Smooth muscle cell (in vitro differentiated cells): ENCODE data around the gene FARSB. TPM values are rescaled to one million over a fixed set of nuclear protein-coding genes. Genes with fewer than 3 reads are reported as not detected.

Experiments
- DNase-seq: peaks from one replicate; lab custom pipeline; 2025; ENCODE audit not compliant: unreplicated experiment; lab: John Stamatoyannopoulos, UW
- H2AFZ ChIP-seq: fragments of 200-600 bp; sonication (generic); 2 replicates; pipeline ENCODE4 v1.6.0; 2016; ENCODE audit warnings: antibody characterized with exemption, low read depth, mild to moderate bottlenecking
- H3F3A ChIP-seq: fragments of 200-600 bp; sonication (generic); 2 replicates; pipeline ENCODE4 v1.6.0; 2017; ENCODE audit warnings: antibody characterized with exemption, low read depth
- H3K27ac ChIP-seq: fragments of 200-600 bp; sonication (generic); 2 replicates; pipeline ENCODE4 v1.5.1; 2016; ENCODE audit warnings: low read depth, mild to moderate bottlenecking
- H3K27me3 ChIP-seq: fragments of 200-600 bp; sonication (generic); 2 replicates; pipeline ENCODE4 v1.6.1; 2016; ENCODE audit warnings: low read depth, mild to moderate bottlenecking
- H3K36me3 ChIP-seq: fragments of 200-600 bp; sonication (generic); 2 replicates; pipeline ENCODE4 v1.5.1; 2016; ENCODE audit warnings: low read depth
- H3K4me1 ChIP-seq: fragments of 200-600 bp; sonication (generic); 2 replicates; pipeline ENCODE4 v1.5.1; 2016; ENCODE audit warnings: low read depth
- H3K4me2 ChIP-seq: fragments of 200-600 bp; sonication (generic); 2 replicates; pipeline ENCODE4 v1.6.0; 2016; ENCODE audit warnings: mild to moderate bottlenecking
- H3K4me3 ChIP-seq: fragments of 200-600 bp; sonication (generic); 2 replicates; pipeline ENCODE4 v1.5.1; 2016; ENCODE audit warnings: mild to moderate bottlenecking
- H3K79me2 ChIP-seq: fragments of 200-600 bp; sonication (generic); 2 replicates; pipeline ENCODE4 v1.6.0; 2016; ENCODE audit warnings: low read depth, mild to moderate bottlenecking
- H3K9ac ChIP-seq: fragments of 200-600 bp; sonication (generic); 2 replicates; pipeline ENCODE4 v1.6.0; 2016; ENCODE audit warnings: low read depth
- H3K9me3 ChIP-seq: fragments of 200-600 bp; sonication (generic); replicated peaks from 2 replicates; pipeline ENCODE4 v1.5.1; 2016; ENCODE audit warnings: low read depth
- H4K20me1 ChIP-seq: fragments of 200-600 bp; sonication (generic); 2 replicates; pipeline ENCODE4 v1.6.0; 2016; ENCODE audit warnings: low read depth
- WGBS: methylation state at CpG from one replicate; pipeline ENCODE4 v1.1.7; 2016; ENCODE audit warnings: low lambda C conversion rate; 5-methylcytosine and 5-hydroxymethylcytosine counted together
- polyA plus RNA-seq: library from polyadenylated mRNA; unstranded; fragments of >200 nt; fragmentation: Nextera tagmentation; extraction: Ambion mirVana; gene quantifications from 2 replicates; pipeline ENCODE4 v1.2.1, GENCODE V29; 2016
- total RNA-seq: library from RNA; depleted of rRNA; stranded (reverse); fragments of >200 nt; gene quantifications from 2 replicates; pipeline ENCODE4 v1.2.3, GENCODE V29; 2014
- TF ChIP-seq, protein P1 (sequence below): fragments of 200-600 bp; sonication (generic); IDR thresholded peaks from 2 replicates; pipeline ENCODE4 v1.5.1; 2017; ENCODE audit warnings: borderline replicate concordance, mild to moderate bottlenecking, antibody characterized with exemption; ENCODE audit not compliant: insufficient read depth, poor library complexity, severe bottlenecking

The FARSB gene
- total and polyA plus RNA-seq, 2 experiments from 2014 or later, result 25.7 to 27.0 TPM

DNA sequence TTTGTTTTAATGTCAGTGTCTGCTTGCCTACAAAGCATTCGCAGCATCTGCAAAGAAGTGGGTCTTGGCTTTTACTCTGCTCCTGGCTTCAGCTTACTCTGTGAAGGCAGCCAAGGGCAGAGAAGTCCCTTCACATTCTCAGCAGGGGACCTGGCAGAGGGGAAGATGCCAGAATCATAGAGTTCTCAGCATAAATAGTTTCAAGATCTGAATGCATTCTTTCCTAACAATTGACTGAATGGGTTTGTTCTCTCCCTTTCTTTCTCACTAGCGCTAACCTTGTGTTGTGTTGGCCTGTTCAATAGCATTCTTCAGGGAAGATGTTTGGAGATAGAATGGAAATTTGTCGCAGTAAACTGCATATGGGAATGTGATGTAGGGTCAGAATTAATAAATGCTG lies 106.9 kb downstream of the FARSB start:
- Histone ChIP-seq H3K36me3 (no peaks in the 10 kb centered on the region), H3K9ac (no peak overlapping the region), H3K4me2 (no peak overlapping the region), H4K20me1 (no peaks in the 10 kb centered on the region), H3K27me3 (peaks cover 60% of the 10 kb centered on the region), H3K4me3 (no peak overlapping the region), H3K4me1 (peaks cover 11% of the 10 kb centered on the region), H3K27ac (no peak overlapping the region), H3F3A (no peaks in the 10 kb centered on the region), H3K79me2 (no peaks in the 10 kb centered on the region), H2AFZ (no peak overlapping the region), H3K9me3 (no peaks in the 10 kb centered on the region)
- TF ChIP-seq, protein P1, sequence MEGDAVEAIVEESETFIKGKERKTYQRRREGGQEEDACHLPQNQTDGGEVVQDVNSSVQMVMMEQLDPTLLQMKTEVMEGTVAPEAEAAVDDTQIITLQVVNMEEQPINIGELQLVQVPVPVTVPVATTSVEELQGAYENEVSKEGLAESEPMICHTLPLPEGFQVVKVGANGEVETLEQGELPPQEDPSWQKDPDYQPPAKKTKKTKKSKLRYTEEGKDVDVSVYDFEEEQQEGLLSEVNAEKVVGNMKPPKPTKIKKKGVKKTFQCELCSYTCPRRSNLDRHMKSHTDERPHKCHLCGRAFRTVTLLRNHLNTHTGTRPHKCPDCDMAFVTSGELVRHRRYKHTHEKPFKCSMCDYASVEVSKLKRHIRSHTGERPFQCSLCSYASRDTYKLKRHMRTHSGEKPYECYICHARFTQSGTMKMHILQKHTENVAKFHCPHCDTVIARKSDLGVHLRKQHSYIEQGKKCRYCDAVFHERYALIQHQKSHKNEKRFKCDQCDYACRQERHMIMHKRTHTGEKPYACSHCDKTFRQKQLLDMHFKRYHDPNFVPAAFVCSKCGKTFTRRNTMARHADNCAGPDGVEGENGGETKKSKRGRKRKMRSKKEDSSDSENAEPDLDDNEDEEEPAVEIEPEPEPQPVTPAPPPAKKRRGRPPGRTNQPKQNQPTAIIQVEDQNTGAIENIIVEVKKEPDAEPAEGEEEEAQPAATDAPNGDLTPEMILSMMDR, result no peak
- 47% methylated on average over 3 of the region's 3 CpGs for WGBS
- DNase-seq, result no peak

DNA sequence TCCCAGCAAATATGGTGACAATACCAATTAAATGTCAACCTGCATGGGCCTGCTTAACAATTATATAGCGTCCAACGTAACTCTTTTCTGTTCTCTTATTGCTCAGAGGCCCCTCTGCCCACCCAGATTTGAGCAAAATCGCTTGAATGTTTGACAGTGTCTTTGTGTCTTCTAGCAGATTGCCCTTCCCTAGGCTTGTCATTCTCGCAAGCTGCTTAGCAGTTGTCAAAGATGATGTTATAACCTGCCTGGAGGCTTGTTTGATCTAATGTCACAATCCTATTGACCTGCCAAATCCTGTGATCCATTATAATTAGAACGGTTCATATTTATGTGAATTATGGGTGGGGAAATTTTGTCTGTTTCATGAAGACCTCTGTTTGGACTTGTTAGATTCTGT lies 108.8 kb downstream of the FARSB start:
- H3K4me1 ChIP-seq, result peaks cover 11% of the 10 kb centered on the region
- no peak overlapping the region for H3K4me2 ChIP-seq
- no peak overlapping the region for H3K27ac ChIP-seq
- no peak for DNase-seq
- H3K79me2 ChIP-seq, result no peaks in the 10 kb centered on the region
- no peaks in the 10 kb centered on the region for H3K36me3 ChIP-seq
- H4K20me1 ChIP-seq, result no peaks in the 10 kb centered on the region
- H3K4me3 ChIP-seq, result no peak overlapping the region
- no peaks in the 10 kb centered on the region for H3K9me3 ChIP-seq
- H3K9ac ChIP-seq, result no peak overlapping the region
- peaks cover 56% of the 10 kb centered on the region for H3K27me3 ChIP-seq
- WGBS, result 88% methylated on average over 5 of the region's 5 CpGs
- H2AFZ ChIP-seq, result no peak overlapping the region
- TF ChIP-seq, protein P1, result no peak
- no peaks in the 10 kb centered on the region for H3F3A ChIP-seq

DNA sequence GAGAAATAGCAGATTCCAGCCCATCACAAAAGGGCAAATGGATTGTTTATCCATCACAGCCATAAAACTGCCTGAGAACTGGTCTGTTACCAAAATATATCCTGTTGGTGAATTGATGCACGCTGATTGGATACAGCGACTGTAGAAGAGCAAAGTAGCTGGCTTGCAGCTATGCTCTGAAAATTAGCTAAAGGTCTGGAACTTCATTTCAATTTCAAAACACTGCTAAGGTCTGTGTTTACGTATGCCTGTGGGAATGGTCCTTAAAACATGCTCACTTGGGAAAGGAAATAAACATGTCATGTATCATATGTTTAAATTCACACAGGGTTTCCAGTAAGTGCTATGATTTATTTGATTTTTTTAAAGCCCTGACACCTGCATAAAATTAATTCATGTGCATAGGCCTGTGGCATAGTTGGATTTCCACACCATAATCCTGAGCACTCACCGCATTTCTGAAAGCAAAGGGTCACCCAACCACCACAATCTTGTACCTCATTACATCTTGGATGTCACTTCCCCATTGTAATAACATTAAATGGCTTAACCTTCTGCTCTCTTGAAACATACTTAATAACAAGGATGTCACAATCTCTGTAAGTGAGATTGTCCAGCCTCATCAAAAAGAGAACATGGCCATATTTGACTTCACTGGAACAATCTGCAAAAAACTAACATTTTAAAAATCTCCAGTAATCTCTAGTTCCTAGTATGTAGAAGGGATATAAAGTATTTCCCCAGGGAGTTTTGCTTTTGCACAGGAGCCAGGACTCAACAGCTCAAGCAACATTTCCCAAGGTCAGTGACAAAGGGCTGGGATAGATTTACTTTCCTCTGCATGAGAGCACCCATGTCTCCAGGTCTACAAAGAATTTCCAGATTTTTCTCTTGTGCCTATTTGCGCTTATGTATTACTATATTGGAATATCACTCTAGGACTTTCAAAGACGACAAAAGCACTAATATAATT lies 109.8 kb downstream of the FARSB start:
- Histone ChIP-seq H2AFZ (no peak overlapping the region), H3K4me1 (peaks cover 11% of the 10 kb centered on the region), H3K79me2 (no peaks in the 10 kb centered on the region), H3K4me2 (no peak overlapping the region), H3K27ac (no peak overlapping the region), H3K4me3 (no peak overlapping the region), H4K20me1 (no peaks in the 10 kb centered on the region), H3F3A (no peaks in the 10 kb centered on the region), H3K36me3 (no peaks in the 10 kb centered on the region), H3K9ac (no peak overlapping the region), H3K9me3 (no peaks in the 10 kb centered on the region), H3K27me3 (peaks cover 52% of the 10 kb centered on the region)
- TF ChIP-seq, protein P1, result no peak
- no peak for DNase-seq
- WGBS, result 66% methylated on average over 6 of the region's 6 CpGs
